ENCODE results near the gene GPATCH8.

DNA sequence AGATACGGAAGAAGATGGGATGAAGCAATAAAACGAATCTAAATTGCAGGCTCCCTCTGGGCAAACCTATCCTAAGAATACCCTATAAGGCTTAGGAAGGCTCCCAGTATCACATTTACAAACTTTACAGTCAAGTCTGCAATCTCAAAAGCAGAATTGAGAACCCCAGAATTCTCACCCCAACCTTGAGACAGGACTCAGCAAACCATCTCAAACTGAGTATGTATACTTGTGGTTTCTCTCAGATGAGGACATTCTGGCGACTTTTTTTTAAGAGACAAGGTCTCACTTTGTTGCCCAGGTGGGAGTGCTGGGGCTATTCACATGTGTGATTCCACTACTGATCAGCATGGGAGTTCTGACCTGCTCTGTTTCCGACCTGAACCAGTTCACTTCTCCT lies 94.4 kb downstream of the GPATCH8 start:
- TF ChIP-seq, protein P1, sequence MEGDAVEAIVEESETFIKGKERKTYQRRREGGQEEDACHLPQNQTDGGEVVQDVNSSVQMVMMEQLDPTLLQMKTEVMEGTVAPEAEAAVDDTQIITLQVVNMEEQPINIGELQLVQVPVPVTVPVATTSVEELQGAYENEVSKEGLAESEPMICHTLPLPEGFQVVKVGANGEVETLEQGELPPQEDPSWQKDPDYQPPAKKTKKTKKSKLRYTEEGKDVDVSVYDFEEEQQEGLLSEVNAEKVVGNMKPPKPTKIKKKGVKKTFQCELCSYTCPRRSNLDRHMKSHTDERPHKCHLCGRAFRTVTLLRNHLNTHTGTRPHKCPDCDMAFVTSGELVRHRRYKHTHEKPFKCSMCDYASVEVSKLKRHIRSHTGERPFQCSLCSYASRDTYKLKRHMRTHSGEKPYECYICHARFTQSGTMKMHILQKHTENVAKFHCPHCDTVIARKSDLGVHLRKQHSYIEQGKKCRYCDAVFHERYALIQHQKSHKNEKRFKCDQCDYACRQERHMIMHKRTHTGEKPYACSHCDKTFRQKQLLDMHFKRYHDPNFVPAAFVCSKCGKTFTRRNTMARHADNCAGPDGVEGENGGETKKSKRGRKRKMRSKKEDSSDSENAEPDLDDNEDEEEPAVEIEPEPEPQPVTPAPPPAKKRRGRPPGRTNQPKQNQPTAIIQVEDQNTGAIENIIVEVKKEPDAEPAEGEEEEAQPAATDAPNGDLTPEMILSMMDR (IDR thresholded peaks at IDR 0.05; ENCODE audit: control extremely low read depth in 1 of 3, insufficient read depth in 1 of 3, low read depth in 1 of 3, low read length in 3 of 3) = no peak
- TF ChIP-seq POLR2A (IDR thresholded peaks at IDR 0.05; ENCODE audit: control extremely low read depth in 1 of 2, low read depth in 2 of 2, low read length in 2 of 2) = no peak

All from H1 (cell line).